ENCODE measurements around the gene LYPD6.

LYPD6 gene

DNA sequence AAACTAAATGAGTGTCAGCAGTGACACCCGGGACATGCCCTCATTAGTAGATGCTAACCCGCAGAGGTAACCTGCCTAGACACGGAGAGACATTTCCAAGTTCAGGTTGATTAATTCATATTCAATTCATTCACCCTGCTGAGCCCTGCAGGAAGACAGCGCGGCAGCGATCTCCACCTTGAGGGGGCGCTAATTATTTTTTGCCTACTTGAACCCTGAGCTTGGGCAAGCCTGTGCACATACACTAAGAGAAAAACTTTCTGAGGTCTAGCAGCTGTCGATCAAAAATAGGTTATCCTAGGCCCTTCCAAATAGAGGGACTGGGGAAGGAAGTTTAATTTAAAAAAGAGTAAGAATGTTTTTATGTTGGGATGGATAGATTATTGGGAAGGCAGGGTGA lies 1.3 kb upstream of the LYPD6 start:
- H2AFZ ChIP-seq (ENCODE audit: low read depth): no peak overlapping the region
- no peaks in the 10 kb centered on the region for H4K20me1 ChIP-seq (ENCODE audit: insufficient read depth)
- peak; percentile 42; the same call in 1 of the 2 replicates for TF ChIP-seq CTCF (conservative IDR thresholded peaks at IDR 0.05; ENCODE audit: low read depth, low read length)
- no peak overlapping the region for H3K4me3 ChIP-seq (IDR thresholded peaks at IDR 0.05; ENCODE audit: insufficient read depth, low read depth, low read length)
- H3K9ac ChIP-seq: no peak overlapping the region
- no peaks in the 10 kb centered on the region for H3K36me3 ChIP-seq (ENCODE audit: insufficient read depth)
- no peak overlapping the region for H3K4me2 ChIP-seq
- no peak overlapping the region for H3K27ac ChIP-seq
- H3K27me3 ChIP-seq (ENCODE audit: insufficient read depth, low read depth): no peaks in the 10 kb centered on the region
- no peaks in the 10 kb centered on the region for H3K79me2 ChIP-seq (ENCODE audit: insufficient read depth, low read depth)
- H3K4me1 ChIP-seq (ENCODE audit: low read depth, poor library complexity, severe bottlenecking): no peaks in the 10 kb centered on the region

DNA sequence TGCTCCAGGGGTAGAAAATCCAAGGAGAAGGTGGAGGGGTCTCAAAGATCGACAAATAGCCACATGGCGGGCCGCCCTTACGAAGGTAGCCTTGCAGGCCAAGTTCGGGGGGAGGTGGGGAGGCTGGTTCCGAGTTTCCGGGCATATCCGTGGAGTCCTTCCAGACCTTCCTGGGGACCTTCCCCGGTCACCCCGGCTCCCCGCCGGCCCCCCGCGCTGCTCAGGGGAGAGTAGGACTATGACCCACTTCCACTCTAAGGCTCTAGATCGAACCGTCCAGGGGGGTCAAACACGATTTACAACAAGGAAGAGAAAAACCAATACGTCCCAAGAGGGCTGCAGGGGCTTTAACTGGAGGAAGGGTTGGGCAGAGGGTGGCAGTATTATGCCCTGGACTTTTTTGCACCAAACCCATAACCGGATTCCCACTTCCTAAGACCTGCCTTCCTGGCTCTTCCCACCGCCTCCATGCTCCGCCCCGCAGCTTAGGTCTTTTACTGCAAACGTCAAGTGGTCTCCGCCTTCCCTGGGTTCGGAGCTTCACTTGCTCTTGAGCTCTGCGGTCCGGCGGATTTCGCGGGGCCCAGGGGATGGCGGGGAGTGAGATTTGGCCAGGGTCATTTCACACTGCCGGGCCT lies 779 bp upstream of the LYPD6 start:
- Histone ChIP-seq H3K9ac (no peak overlapping the region; the same call in 1 of the 2 replicates), H3K36me3 (ENCODE audit: insufficient read depth) (no peaks in the 10 kb centered on the region), H3K27ac (no peak overlapping the region), H3K79me2 (ENCODE audit: insufficient read depth, low read depth) (no peaks in the 10 kb centered on the region), H2AFZ (ENCODE audit: low read depth) (peak overlapping the region; percentile 89), H3K27me3 (ENCODE audit: insufficient read depth, low read depth) (no peaks in the 10 kb centered on the region), H3K4me3 (IDR thresholded peaks at IDR 0.05; ENCODE audit: insufficient read depth, low read depth, low read length) (peak overlapping the region; percentile 37), H3K4me2 (peak overlapping the region; percentile 74), H4K20me1 (ENCODE audit: insufficient read depth) (no peaks in the 10 kb centered on the region), H3K4me1 (ENCODE audit: low read depth, poor library complexity, severe bottlenecking) (no peaks in the 10 kb centered on the region)
- TF ChIP-seq CTCF (conservative IDR thresholded peaks at IDR 0.05; ENCODE audit: low read depth, low read length): no peak

GRCh38 chr2:149331023-149331400 lies 625 bp downstream of the LYPD6 start:
- Histone ChIP-seq H4K20me1 (ENCODE audit: insufficient read depth) (no peaks in the 10 kb centered on the region), H3K27ac (no peak overlapping the region), H2AFZ (ENCODE audit: low read depth) (peak overlapping the region; percentile 89), H3K9ac (no peak overlapping the region), H3K27me3 (ENCODE audit: insufficient read depth, low read depth) (no peaks in the 10 kb centered on the region), H3K36me3 (ENCODE audit: insufficient read depth) (no peaks in the 10 kb centered on the region), H3K79me2 (ENCODE audit: insufficient read depth, low read depth) (no peaks in the 10 kb centered on the region), H3K4me3 (IDR thresholded peaks at IDR 0.05; ENCODE audit: insufficient read depth, low read depth, low read length) (no peak overlapping the region), H3K4me1 (ENCODE audit: low read depth, poor library complexity, severe bottlenecking) (no peaks in the 10 kb centered on the region), H3K4me2 (peak overlapping the region; percentile 84)
- no peak for TF ChIP-seq CTCF (conservative IDR thresholded peaks at IDR 0.05; ENCODE audit: low read depth, low read length)

- no peak for TF ChIP-seq CTCF (conservative IDR thresholded peaks at IDR 0.05; ENCODE audit: low read depth, low read length)
- H3K4me2 ChIP-seq: no peak overlapping the region
These were observed 2.0 kb downstream of the LYPD6 start for GRCh38 chr2:149332364-149332763.

More at GRCh38 chr2:149332364-149332763, 2.0 kb downstream of the LYPD6 start:
- Histone ChIP-seq H4K20me1 (ENCODE audit: insufficient read depth) (no peaks in the 10 kb centered on the region), H3K27me3 (ENCODE audit: insufficient read depth, low read depth) (no peaks in the 10 kb centered on the region), H3K36me3 (ENCODE audit: insufficient read depth) (no peaks in the 10 kb centered on the region), H3K4me1 (ENCODE audit: low read depth, poor library complexity, severe bottlenecking) (no peaks in the 10 kb centered on the region), H3K27ac (no peak overlapping the region), H3K9ac (no peak overlapping the region), H3K4me3 (IDR thresholded peaks at IDR 0.05; ENCODE audit: insufficient read depth, low read depth, low read length) (no peak overlapping the region), H3K79me2 (ENCODE audit: insufficient read depth, low read depth) (no peaks in the 10 kb centered on the region), H2AFZ (ENCODE audit: low read depth) (no peak overlapping the region)
